HepG2 (cell line): Measurements from ENCODE around the gene ALPL. TPM values are rescaled to one million over a fixed set of nuclear protein-coding genes. Genes with fewer than 3 reads are reported as not detected.

Experiments
- CEBPG ChIP-seq: IDR thresholded peaks from 2 replicates; pipeline ENCODE4 v1.6.1; 2016
- DR1 ChIP-seq: sonication (generic); formaldehyde crosslinking; IDR thresholded peaks from 2 replicates; pipeline ENCODE4 v1.8.0; 2021; ENCODE audit warnings: mild to moderate bottlenecking, missing genetic modification reagents, inconsistent platforms
- HNRNPUL1 ChIP-seq: fragments of 200-400 bp; formaldehyde crosslinking; IDR thresholded peaks from 2 replicates; pipeline ENCODE4 v1.6.1; 2017; ENCODE audit warnings: low read depth, mild to moderate bottlenecking, low read length, moderate library complexity
- HOXA3 ChIP-seq: sonication (generic); formaldehyde crosslinking; IDR thresholded peaks from 2 replicates; pipeline ENCODE4 v1.5.0; 2020; ENCODE audit warnings: missing genetic modification reagents
- KDM2A ChIP-seq: sonication (generic); formaldehyde crosslinking; IDR thresholded peaks from 2 replicates; pipeline ENCODE4 v1.4.0; 2020; ENCODE audit warnings: low read depth, missing genetic modification reagents, borderline replicate concordance
- PHF21A ChIP-seq: sonication (generic); formaldehyde crosslinking; IDR thresholded peaks from 2 replicates; pipeline ENCODE4 v1.5.0; 2020; ENCODE audit warnings: mild to moderate bottlenecking, missing genetic modification reagents
- REXO4 ChIP-seq: sonication (generic); formaldehyde crosslinking; IDR thresholded peaks from 2 replicates; pipeline ENCODE4 v1.8.0; 2022; ENCODE audit warnings: missing genetic modification reagents, mild to moderate bottlenecking, borderline replicate concordance
- RFX3 ChIP-seq: IDR thresholded peaks from 2 replicates; pipeline ENCODE4 v1.6.1; 2016; ENCODE audit warnings: missing biosample characterization, missing genetic modification reagents
- SCMH1 ChIP-seq: sonication (generic); formaldehyde crosslinking; IDR thresholded peaks from 2 replicates; pipeline ENCODE4 v1.9.0; 2021; ENCODE audit warnings: missing genetic modification reagents, mild to moderate bottlenecking, borderline replicate concordance
- ZC3H13 ChIP-seq: sonication (generic); formaldehyde crosslinking; IDR thresholded peaks from 2 replicates; pipeline ENCODE4 v1.8.1; 2023; ENCODE audit warnings: mild to moderate bottlenecking, missing genetic modification reagents, moderate library complexity
- ZNF24 ChIP-seq: fragments of 450-650 bp; IDR thresholded peaks from 2 replicates; pipeline ENCODE4 v1.6.1; 2017; ENCODE audit warnings: antibody characterized with exemption, mild to moderate bottlenecking
- ZNF678 ChIP-seq: sonication (generic); formaldehyde crosslinking; IDR thresholded peaks from 2 replicates; pipeline ENCODE4 v1.4.0; 2020; ENCODE audit warnings: mild to moderate bottlenecking, missing genetic modification reagents
- ZNF687 ChIP-seq: sonication (generic); formaldehyde crosslinking; IDR thresholded peaks from 2 replicates; pipeline ENCODE4 v1.5.1; 2020; ENCODE audit warnings: mild to moderate bottlenecking, missing genetic modification reagents, moderate library complexity
- ZNF790 ChIP-seq: sonication (generic); formaldehyde crosslinking; IDR thresholded peaks from 2 replicates; pipeline ENCODE4 v1.8.0; 2022; ENCODE audit warnings: missing genetic modification reagents, mild to moderate bottlenecking, borderline replicate concordance
- polyA plus RNA-seq, 8 experiments: library from polyadenylated mRNA; depleted of rRNA in 3 of 8; stranded (reverse) in 7 of 8; unstranded in 1 of 8; fragments of >200 nt; fragmentation: Illumina TruSeq in 4 of 8; extraction: Trizol in 4 of 8; gene quantifications; 2 replicates each; pipeline versions ENCODE4 v1.2.1 to v1.2.3, GENCODE V29; 2011 to 2016; ENCODE audit warnings: low read depth in 4 of 8, missing spikeins in 1 of 8, mixed read lengths in 1 of 8; ENCODE audit not compliant: insufficient read depth in 1 of 8
- total RNA-seq, 5 experiments: library from RNA; depleted of rRNA; stranded (reverse); fragments of >200 nt; fragmentation: Illumina TruSeq; extraction: Trizol; gene quantifications; 2 replicates each; pipeline ENCODE4 v1.2.3, GENCODE V29; 2016; ENCODE audit warnings: low read depth in 1 of 5
- TF ChIP-seq, protein P1 (sequence below): sonication (generic); formaldehyde crosslinking; IDR thresholded peaks from 2 replicates; pipeline ENCODE4 v1.5.1; 2020; ENCODE audit warnings: mild to moderate bottlenecking, missing genetic modification reagents, borderline replicate concordance
- TF ChIP-seq, protein P2 (sequence below): IDR thresholded peaks from 2 replicates; pipeline ENCODE4 v1.6.1; 2012; ENCODE audit warnings: low read length, improper control_type of control experiment

Gene ALPL
- total and polyA plus RNA-seq, 2 of the 13 experiments (the other 11 are each of a cell fraction or from before 2014, with no cell fraction given), result 0.12 TPM; not detected in 1

GRCh38 chr1:21594935-21595897 lies 86.0 kb downstream of the ALPL start (continued):
- TF ChIP-seq ZNF687 (CRISPR knock-in tag) (peak; percentile 54), SCMH1 (no peak), CEBPG (CRISPR knock-in tag) (no peak), ZNF790 (CRISPR knock-in tag) (no peak), PHF21A (CRISPR knock-in tag) (no peak), REXO4 (no peak), ZNF24 (no peak), HNRNPUL1 (no peak), ZC3H13 (CRISPR knock-in tag) (no peak), RFX3 (CRISPR knock-in tag) (no peak), KDM2A (CRISPR knock-in tag) (peak; percentile 44; the same call in 1 of the 2 replicates), ZNF678 (CRISPR knock-in tag) (no peak), DR1 (no peak), HOXA3 (CRISPR knock-in tag) (no peak)
- TF ChIP-seq, protein P1, sequence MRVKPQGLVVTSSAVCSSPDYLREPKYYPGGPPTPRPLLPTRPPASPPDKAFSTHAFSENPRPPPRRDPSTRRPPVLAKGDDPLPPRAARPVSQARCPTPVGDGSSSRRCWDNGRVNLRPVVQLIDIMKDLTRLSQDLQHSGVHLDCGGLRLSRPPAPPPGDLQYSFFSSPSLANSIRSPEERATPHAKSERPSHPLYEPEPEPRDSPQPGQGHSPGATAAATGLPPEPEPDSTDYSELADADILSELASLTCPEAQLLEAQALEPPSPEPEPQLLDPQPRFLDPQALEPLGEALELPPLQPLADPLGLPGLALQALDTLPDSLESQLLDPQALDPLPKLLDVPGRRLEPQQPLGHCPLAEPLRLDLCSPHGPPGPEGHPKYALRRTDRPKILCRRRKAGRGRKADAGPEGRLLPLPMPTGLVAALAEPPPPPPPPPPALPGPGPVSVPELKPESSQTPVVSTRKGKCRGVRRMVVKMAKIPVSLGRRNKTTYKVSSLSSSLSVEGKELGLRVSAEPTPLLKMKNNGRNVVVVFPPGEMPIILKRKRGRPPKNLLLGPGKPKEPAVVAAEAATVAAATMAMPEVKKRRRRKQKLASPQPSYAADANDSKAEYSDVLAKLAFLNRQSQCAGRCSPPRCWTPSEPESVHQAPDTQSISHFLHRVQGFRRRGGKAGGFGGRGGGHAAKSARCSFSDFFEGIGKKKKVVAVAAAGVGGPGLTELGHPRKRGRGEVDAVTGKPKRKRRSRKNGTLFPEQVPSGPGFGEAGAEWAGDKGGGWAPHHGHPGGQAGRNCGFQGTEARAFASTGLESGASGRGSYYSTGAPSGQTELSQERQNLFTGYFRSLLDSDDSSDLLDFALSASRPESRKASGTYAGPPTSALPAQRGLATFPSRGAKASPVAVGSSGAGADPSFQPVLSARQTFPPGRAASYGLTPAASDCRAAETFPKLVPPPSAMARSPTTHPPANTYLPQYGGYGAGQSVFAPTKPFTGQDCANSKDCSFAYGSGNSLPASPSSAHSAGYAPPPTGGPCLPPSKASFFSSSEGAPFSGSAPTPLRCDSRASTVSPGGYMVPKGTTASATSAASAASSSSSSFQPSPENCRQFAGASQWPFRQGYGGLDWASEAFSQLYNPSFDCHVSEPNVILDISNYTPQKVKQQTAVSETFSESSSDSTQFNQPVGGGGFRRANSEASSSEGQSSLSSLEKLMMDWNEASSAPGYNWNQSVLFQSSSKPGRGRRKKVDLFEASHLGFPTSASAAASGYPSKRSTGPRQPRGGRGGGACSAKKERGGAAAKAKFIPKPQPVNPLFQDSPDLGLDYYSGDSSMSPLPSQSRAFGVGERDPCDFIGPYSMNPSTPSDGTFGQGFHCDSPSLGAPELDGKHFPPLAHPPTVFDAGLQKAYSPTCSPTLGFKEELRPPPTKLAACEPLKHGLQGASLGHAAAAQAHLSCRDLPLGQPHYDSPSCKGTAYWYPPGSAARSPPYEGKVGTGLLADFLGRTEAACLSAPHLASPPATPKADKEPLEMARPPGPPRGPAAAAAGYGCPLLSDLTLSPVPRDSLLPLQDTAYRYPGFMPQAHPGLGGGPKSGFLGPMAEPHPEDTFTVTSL (CRISPR knock-in tag), result no peak
- TF ChIP-seq, protein P2, sequence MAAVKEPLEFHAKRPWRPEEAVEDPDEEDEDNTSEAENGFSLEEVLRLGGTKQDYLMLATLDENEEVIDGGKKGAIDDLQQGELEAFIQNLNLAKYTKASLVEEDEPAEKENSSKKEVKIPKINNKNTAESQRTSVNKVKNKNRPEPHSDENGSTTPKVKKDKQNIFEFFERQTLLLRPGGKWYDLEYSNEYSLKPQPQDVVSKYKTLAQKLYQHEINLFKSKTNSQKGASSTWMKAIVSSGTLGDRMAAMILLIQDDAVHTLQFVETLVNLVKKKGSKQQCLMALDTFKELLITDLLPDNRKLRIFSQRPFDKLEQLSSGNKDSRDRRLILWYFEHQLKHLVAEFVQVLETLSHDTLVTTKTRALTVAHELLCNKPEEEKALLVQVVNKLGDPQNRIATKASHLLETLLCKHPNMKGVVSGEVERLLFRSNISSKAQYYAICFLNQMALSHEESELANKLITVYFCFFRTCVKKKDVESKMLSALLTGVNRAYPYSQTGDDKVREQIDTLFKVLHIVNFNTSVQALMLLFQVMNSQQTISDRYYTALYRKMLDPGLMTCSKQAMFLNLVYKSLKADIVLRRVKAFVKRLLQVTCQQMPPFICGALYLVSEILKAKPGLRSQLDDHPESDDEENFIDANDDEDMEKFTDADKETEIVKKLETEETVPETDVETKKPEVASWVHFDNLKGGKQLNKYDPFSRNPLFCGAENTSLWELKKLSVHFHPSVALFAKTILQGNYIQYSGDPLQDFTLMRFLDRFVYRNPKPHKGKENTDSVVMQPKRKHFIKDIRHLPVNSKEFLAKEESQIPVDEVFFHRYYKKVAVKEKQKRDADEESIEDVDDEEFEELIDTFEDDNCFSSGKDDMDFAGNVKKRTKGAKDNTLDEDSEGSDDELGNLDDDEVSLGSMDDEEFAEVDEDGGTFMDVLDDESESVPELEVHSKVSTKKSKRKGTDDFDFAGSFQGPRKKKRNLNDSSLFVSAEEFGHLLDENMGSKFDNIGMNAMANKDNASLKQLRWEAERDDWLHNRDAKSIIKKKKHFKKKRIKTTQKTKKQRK, result no peak
